ENCODE results near the gene USH2A.

DNA sequence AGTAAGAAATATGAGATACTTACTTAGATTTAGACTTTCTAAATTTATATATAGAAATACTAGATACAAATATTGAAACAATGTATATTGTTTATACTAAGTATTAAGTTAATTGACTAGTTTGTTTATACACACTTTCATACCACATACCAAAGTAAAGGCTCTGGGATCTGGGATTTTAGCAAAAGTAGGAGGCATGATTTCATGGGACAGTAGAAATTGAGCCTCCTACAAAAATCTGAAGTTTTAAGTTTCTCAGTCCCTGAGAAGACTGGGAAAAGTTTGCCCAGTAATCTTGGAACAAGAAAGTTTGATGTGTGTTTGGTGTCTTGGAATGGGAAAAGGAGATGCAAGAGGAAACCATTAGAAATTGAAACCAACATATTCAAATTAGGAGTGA lies 825.3 kb downstream of the USH2A start:
- TF ChIP-seq, protein P1, sequence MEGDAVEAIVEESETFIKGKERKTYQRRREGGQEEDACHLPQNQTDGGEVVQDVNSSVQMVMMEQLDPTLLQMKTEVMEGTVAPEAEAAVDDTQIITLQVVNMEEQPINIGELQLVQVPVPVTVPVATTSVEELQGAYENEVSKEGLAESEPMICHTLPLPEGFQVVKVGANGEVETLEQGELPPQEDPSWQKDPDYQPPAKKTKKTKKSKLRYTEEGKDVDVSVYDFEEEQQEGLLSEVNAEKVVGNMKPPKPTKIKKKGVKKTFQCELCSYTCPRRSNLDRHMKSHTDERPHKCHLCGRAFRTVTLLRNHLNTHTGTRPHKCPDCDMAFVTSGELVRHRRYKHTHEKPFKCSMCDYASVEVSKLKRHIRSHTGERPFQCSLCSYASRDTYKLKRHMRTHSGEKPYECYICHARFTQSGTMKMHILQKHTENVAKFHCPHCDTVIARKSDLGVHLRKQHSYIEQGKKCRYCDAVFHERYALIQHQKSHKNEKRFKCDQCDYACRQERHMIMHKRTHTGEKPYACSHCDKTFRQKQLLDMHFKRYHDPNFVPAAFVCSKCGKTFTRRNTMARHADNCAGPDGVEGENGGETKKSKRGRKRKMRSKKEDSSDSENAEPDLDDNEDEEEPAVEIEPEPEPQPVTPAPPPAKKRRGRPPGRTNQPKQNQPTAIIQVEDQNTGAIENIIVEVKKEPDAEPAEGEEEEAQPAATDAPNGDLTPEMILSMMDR (conservative IDR thresholded peaks at IDR 0.05; ENCODE audit: low read depth, low read length), result no peak
- no peak for TF ChIP-seq EZH2 (IDR thresholded peaks at IDR 0.05; ENCODE audit: borderline replicate concordance, low read depth, low read length, poor library complexity, severe bottlenecking)

Data from A673 (cell line).